C4-2B (cell line): ENCODE measurements around the gene CAPRIN1.

Experiments used
- ZFX ChIP-seq: fragments of 450-650 bp; IDR thresholded peaks from 2 replicates; pipeline ENCODE4 v1.6.1; 2017
- TF ChIP-seq, protein P1 (sequence below): fragments of 450-650 bp; conservative IDR thresholded peaks from 2 replicates; pipeline ENCODE4 v1.5.1; 2017; ENCODE audit warnings: mild to moderate bottlenecking

DNA sequence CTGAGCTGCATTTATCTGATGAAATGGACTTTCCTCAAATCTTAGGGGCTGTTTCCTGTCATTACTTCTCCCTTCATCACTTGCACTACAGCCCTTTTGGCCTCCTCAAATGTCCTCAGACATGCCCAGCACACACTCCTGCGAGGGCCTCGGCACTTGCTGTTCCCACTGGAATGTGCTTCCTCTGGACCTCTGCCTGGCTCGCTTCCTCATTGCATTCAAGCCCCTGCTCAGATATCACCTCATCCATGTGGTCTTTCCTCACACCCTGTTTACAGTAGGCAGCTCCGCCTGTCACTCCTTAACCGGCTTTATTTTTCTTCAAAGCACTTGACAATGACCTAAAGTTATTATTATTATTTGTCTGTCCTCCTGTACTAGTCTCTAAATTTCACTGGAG is 62.9 kb downstream of the CAPRIN1 start:
- TF ChIP-seq, protein P1, sequence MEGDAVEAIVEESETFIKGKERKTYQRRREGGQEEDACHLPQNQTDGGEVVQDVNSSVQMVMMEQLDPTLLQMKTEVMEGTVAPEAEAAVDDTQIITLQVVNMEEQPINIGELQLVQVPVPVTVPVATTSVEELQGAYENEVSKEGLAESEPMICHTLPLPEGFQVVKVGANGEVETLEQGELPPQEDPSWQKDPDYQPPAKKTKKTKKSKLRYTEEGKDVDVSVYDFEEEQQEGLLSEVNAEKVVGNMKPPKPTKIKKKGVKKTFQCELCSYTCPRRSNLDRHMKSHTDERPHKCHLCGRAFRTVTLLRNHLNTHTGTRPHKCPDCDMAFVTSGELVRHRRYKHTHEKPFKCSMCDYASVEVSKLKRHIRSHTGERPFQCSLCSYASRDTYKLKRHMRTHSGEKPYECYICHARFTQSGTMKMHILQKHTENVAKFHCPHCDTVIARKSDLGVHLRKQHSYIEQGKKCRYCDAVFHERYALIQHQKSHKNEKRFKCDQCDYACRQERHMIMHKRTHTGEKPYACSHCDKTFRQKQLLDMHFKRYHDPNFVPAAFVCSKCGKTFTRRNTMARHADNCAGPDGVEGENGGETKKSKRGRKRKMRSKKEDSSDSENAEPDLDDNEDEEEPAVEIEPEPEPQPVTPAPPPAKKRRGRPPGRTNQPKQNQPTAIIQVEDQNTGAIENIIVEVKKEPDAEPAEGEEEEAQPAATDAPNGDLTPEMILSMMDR: no peak
- TF ChIP-seq ZFX: no peak
